GM12878 (cell line): ENCODE data around the gene TEX2. TPM values are rescaled to one million over a fixed set of nuclear protein-coding genes. Genes with fewer than 3 reads are reported as not detected.
"Not testable (repeated sequence)": the region's sequence is repeated elsewhere in the genome, so short reads cannot be mapped to it uniquely, and the experiment has no call there.

Source experiments
- ATAC-seq: fragments of 200-7000 bp; cut with Tn5 transposase; 3 replicates; pipeline ENCODE4 v1.9.1; 2020; ENCODE audit warnings: mild to moderate bottlenecking, moderate library complexity
- BruUV-seq: library from RNA; stranded (reverse); fragments of 400-500 nt; replicated peaks from 2 replicates; lab custom pipeline; 2021; lab: Mats Ljungman, UMichigan
- CTCF ChIA-PET: fragments of 300-600 bp; sonication (Branson Sonifier 250); formaldehyde crosslinking; extraction: SDS; loops from one replicate; lab custom pipeline; 2021; ENCODE audit warnings: inconsistent platforms; lab: Yijun Ruan, JAX
- POLR2A ChIA-PET: fragments of 350-600 bp; formaldehyde crosslinking; extraction: SDS; loops from one replicate; lab custom pipeline; 2021; ENCODE audit warnings: inconsistent platforms; lab: Charles Lee
- RAD21 ChIA-PET: fragments of 300-600 bp; sonication (Branson Sonifier 250); formaldehyde crosslinking; loops from one replicate; lab custom pipeline; 2023; ENCODE audit warnings: antibody characterized with exemption; ENCODE audit not compliant: unreplicated experiment; lab: Charles Lee
- SMC1A ChIA-PET: fragments of 300-600 bp; sonication (Branson Sonifier 250); formaldehyde crosslinking; loops from one replicate; lab custom pipeline; 2023; ENCODE audit not compliant: unreplicated experiment, uncharacterized antibody; lab: Charles Lee
- DNase-seq: peaks from one replicate; pipeline ENCODE4 v3.0.0-alpha.2; 2011; ENCODE audit warnings: low read depth, low spot score
- FAIRE-seq: peaks from 3 replicates; lab custom pipeline; 2011; peaks lifted over from hg19 to GRCh38; lab: Jason Lieb, UNC
- H2AFZ ChIP-seq: 2 replicates; pipeline ENCODE4 v1.6.0; 2011; ENCODE audit warnings: low read depth, low read length, control low read depth; ENCODE audit not compliant: control insufficient read depth
- H3K27ac ChIP-seq: 2 replicates; pipeline ENCODE4 v1.5.1; 2011; ENCODE audit warnings: control low read depth; ENCODE audit not compliant: control insufficient read depth, insufficient read depth
- H3K27me3 ChIP-seq, 2 experiments: replicated peaks in 1 of 2; 2 replicates each; pipeline versions ENCODE4 v1.6.0 to v1.6.1; 2011; ENCODE audit warnings: low read length in 1 of 2; ENCODE audit not compliant: control insufficient read depth in 2 of 2, insufficient read depth in 2 of 2
- H3K36me3 ChIP-seq, 2 experiments: 2 replicates each; pipeline ENCODE4 v1.5.1; 2011; ENCODE audit warnings: low read length in 1 of 2; ENCODE audit not compliant: control insufficient read depth in 2 of 2, insufficient read depth in 2 of 2
- H3K4me1 ChIP-seq: 2 replicates; pipeline ENCODE4 v1.6.1; 2011; ENCODE audit warnings: mild to moderate bottlenecking, low read length, moderate library complexity, mixed read lengths; ENCODE audit not compliant: control insufficient read depth, insufficient read depth
- H3K4me2 ChIP-seq: 2 replicates; pipeline ENCODE4 v1.6.0; 2011; ENCODE audit warnings: control low read depth; ENCODE audit not compliant: control insufficient read depth, insufficient read depth
- H3K4me3 ChIP-seq: fragments of 200-600 bp; sonication (generic); 2 replicates; pipeline ENCODE4 v1.5.1; 2016
- H3K79me2 ChIP-seq: 2 replicates; pipeline ENCODE4 v1.6.0; 2011; ENCODE audit warnings: low read length; ENCODE audit not compliant: control insufficient read depth, insufficient read depth
- H3K9ac ChIP-seq: 2 replicates; pipeline ENCODE4 v1.8.0; 2011; ENCODE audit warnings: low read length, control low read depth, mixed read lengths; ENCODE audit not compliant: control insufficient read depth, insufficient read depth
- H3K9me3 ChIP-seq: replicated peaks from 3 replicates; pipeline ENCODE4 v1.5.1; 2011; ENCODE audit warnings: mild to moderate bottlenecking, low read length; ENCODE audit not compliant: control insufficient read depth, insufficient read depth
- H4K20me1 ChIP-seq: 2 replicates; pipeline ENCODE4 v1.6.0; 2011; ENCODE audit not compliant: control insufficient read depth, insufficient read depth
- CREM ChIP-seq: IDR thresholded peaks from 2 replicates; pipeline ENCODE4 v1.6.1; 2014; ENCODE audit warnings: antibody characterized with exemption, low read depth
- EP300 ChIP-seq, 2 experiments: fragments of 150-350 bp in 1 of 2; IDR thresholded peaks; 2 replicates each; pipeline ENCODE4 v1.6.1; 2011 to 2012; ENCODE audit warnings: low read depth in 2 of 2, low read length in 2 of 2, borderline replicate concordance in 1 of 2, improper control_type of control experiment in 1 of 2, inconsistent platforms in 1 of 2; ENCODE audit not compliant: control insufficient read depth in 1 of 2
- IKZF1 ChIP-seq: fragments of 450-650 bp; conservative IDR thresholded peaks from 2 replicates; pipeline ENCODE4 v1.6.1; 2017; ENCODE audit warnings: antibody characterized with exemption, mild to moderate bottlenecking
- IRF4 ChIP-seq: IDR thresholded peaks from 2 replicates; pipeline ENCODE4 v1.6.1; 2011; ENCODE audit warnings: low read depth, low read length
- MEF2A ChIP-seq: IDR thresholded peaks from 2 replicates; pipeline ENCODE4 v1.6.1; 2011; ENCODE audit warnings: low read depth, mild to moderate bottlenecking, low read length, moderate library complexity; ENCODE audit not compliant: insufficient read depth
- MEF2B ChIP-seq: fragments of 450-650 bp; IDR thresholded peaks from 2 replicates; pipeline ENCODE4 v1.6.1; 2018; ENCODE audit warnings: mild to moderate bottlenecking, moderate library complexity; ENCODE audit not compliant: partially characterized antibody, poor library complexity, severe bottlenecking
- POLR2A ChIP-seq: IDR thresholded peaks from 2 replicates; pipeline ENCODE4 v1.6.1; 2011; ENCODE audit warnings: low read depth, mild to moderate bottlenecking, low read length
- RUNX3 ChIP-seq: IDR thresholded peaks from 2 replicates; pipeline ENCODE4 v1.6.1; 2012; ENCODE audit warnings: low read length, inconsistent platforms
- SIN3A ChIP-seq: IDR thresholded peaks from 2 replicates; pipeline ENCODE4 v1.6.1; 2012; ENCODE audit warnings: low read depth, low read length, improper control_type of control experiment
- SIX5 ChIP-seq: IDR thresholded peaks from 2 replicates; pipeline ENCODE4 v1.6.1; 2011; ENCODE audit warnings: mild to moderate bottlenecking, low read depth, low read length, moderate library complexity; ENCODE audit not compliant: severe bottlenecking
- TCF3 ChIP-seq: IDR thresholded peaks from 2 replicates; pipeline ENCODE4 v1.6.1; 2012; ENCODE audit warnings: low read depth, mild to moderate bottlenecking, low read length, borderline replicate concordance; ENCODE audit not compliant: insufficient read depth
- ZBTB40 ChIP-seq: fragments of 450-650 bp; IDR thresholded peaks from 2 replicates; pipeline ENCODE4 v1.6.1; 2016; ENCODE audit warnings: mild to moderate bottlenecking, moderate library complexity, borderline replicate concordance
- WGBS: methylation state at CpG from one replicate; pipeline ENCODE4 v1.1.6; 2016; ENCODE audit warnings: low lambda C conversion rate; ENCODE audit not compliant: insufficient replicate concordance, insufficient coverage; ENCODE audit errors: missing lambda C conversion rate; 5-methylcytosine and 5-hydroxymethylcytosine counted together
- in situ Hi-C: fragments of 300-500 bp; cut with MboI; formaldehyde crosslinking; loops from 9 replicates; pipeline ENCODE4 v1.14.3; 2018; ENCODE audit warnings: mixed read lengths
- intact Hi-C: fragments of 100-400 bp; cut with micrococcal nuclease; formaldehyde crosslinking; loops from one replicate; pipeline ENCODE4 v1.14.2; 2022; ENCODE audit not compliant: unreplicated experiment
- polyA plus RNA-seq, 11 experiments: library from polyadenylated mRNA; depleted of rRNA in 4 of 11; unstranded in 6 of 11; stranded (reverse) in 5 of 11; fragments of >200 nt; fragmentation: Nextera tagmentation in 4 of 11; fragmentation: Illumina TruSeq in 1 of 11; extraction: Ambion mirVana in 4 of 11; extraction: Trizol in 1 of 11; gene quantifications; 1 replicate in 1 of 11; 2 replicates in 10 of 11; pipeline versions ENCODE4 v1.2.1 to v1.2.3, GENCODE V29; 2011 to 2016; ENCODE audit warnings: inconsistent platforms in 2 of 11, missing spikeins in 2 of 11, low read depth in 1 of 11
- total RNA-seq, 4 experiments: library from RNA; depleted of rRNA in 3 of 4; stranded (reverse); fragments of >200 nt in 3 of 4; fragmentation: Illumina TruSeq in 1 of 4; extraction: Trizol in 1 of 4; gene quantifications; 2 replicates each; pipeline versions ENCODE4 v1.2.1 to v1.2.3, GENCODE V29; 2013 to 2021
- TF ChIP-seq, protein P1 (sequence below): fragments of 450-650 bp; IDR thresholded peaks from 2 replicates; pipeline ENCODE4 v1.6.1; 2016; ENCODE audit warnings: mild to moderate bottlenecking

The TEX2 gene
- total and polyA plus RNA-seq, 10 of the 15 experiments (the other 5 are each of a cell fraction or from before 2014, with no cell fraction given): 3.8 to 19.9 (median 15.8) TPM

GRCh38 chr17:64120972-64121786 lies 141.9 kb downstream of the TEX2 start:
- Histone ChIP-seq H3K4me3 (peak overlapping the region; percentile 63), H3K9ac (peak overlapping the region; percentile 68), H3K79me2 (peaks cover 50% of the 10 kb centered on the region), H3K4me1 (peaks cover 30% of the 10 kb centered on the region), H3K27ac (peak overlapping the region; percentile 96), H3K4me2 (peak overlapping the region; percentile 96), H2AFZ (peak overlapping the region; percentile 70)
- POLR2A ChIA-PET: interaction anchor here (0.5 to 5.6 kb wide), 15 partner anchors 9 to 1566 kb away, joined by 3 to 73 read pairs (median 4); partner anchors contain the start of genes ERN1 and ICAM2
- FAIRE-seq (peak; percentile 71), ATAC-seq (peak; percentile 87), DNase-seq (peak; percentile 59)
- in situ Hi-C loops, intact Hi-C loops, H3K36me3 ChIP-seq, H3K27me3 ChIP-seq, H3K9me3 ChIP-seq, H4K20me1 ChIP-seq, BruUV-seq: not testable (repeated sequence)
- CTCF ChIA-PET: interaction anchor here (0.9 to 6.5 kb wide), 19 partner anchors 8 to 202 kb away, joined by 3 to 82 read pairs (median 4); partner anchors contain the start of genes ERN1 and ICAM2
- SMC1A ChIA-PET: interaction anchor here (0.9 to 5.6 kb wide), 18 partner anchors 9 to 101 kb away, joined by 3 to 60 read pairs (median 9); partner anchors contain the start of genes ERN1 and ICAM2
- RAD21 ChIA-PET: interaction anchor here (1.0 to 3.9 kb wide), 12 partner anchors 10 to 104 kb away, joined by 4 to 30 read pairs (median 10); partner anchors contain the start of genes ERN1 and ICAM2
- WGBS: 46% methylated on average over 13 of the region's 13 CpGs
- TF ChIP-seq, protein P1, sequence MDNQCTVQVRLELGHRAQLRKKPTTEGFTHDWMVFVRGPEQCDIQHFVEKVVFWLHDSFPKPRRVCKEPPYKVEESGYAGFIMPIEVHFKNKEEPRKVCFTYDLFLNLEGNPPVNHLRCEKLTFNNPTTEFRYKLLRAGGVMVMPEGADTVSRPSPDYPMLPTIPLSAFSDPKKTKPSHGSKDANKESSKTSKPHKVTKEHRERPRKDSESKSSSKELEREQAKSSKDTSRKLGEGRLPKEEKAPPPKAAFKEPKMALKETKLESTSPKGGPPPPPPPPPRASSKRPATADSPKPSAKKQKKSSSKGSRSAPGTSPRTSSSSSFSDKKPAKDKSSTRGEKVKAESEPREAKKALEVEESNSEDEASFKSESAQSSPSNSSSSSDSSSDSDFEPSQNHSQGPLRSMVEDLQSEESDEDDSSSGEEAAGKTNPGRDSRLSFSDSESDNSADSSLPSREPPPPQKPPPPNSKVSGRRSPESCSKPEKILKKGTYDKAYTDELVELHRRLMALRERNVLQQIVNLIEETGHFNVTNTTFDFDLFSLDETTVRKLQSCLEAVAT: peak; percentile 97
- 0 out of 2 replicates have a peak, but pooled peaks have one; percentile 15 for TF ChIP-seq IRF4
- TF ChIP-seq IKZF1: peak; percentile 58
- TF ChIP-seq MEF2A: peak; percentile 50; the same call in 1 of the 2 replicates
- TF ChIP-seq TCF3: 0 out of 2 replicates have a peak, but pooled peaks have one; percentile 11
- 0 out of 2 replicates have a peak, but pooled peaks have one; percentile 23 for TF ChIP-seq ZBTB40
- peak; percentile 65 for TF ChIP-seq POLR2A
- 0 out of 2 replicates have a peak, but pooled peaks have one; percentile 32 for TF ChIP-seq CREM
- peak; percentile 46 for TF ChIP-seq RUNX3
- peak; percentile 30; the same call in 1 of the 2 replicates for TF ChIP-seq SIN3A
- peak; percentile 17 for TF ChIP-seq MEF2B
- peak in 1 of 2 experiments; percentile 9; a peak in 1 of 4 replicates for TF ChIP-seq EP300 (IDR thresholded peaks at IDR 0.05; ENCODE audit: borderline replicate concordance in 1 of 2, control insufficient read depth in 1 of 2, low read depth in 2 of 2, low read length in 2 of 2)
- peak; percentile 2 for TF ChIP-seq SIX5
